ENCODE measurements around the gene ATG10. TPM values are rescaled to one million over a fixed set of nuclear protein-coding genes. Genes with fewer than 3 reads are reported as not detected.

The ATG10 gene
- total and polyA plus RNA-seq, 2 of the 8 experiments (the other 6 are each of a cell fraction or from before 2014, with no cell fraction given): 3.7 to 8.8 TPM

- no peak for TF ChIP-seq POLR2A (IDR thresholded peaks at IDR 0.05; ENCODE audit: control extremely low read depth in 1 of 2, low read depth in 2 of 2, low read length in 2 of 2)
- TF ChIP-seq, protein P1, sequence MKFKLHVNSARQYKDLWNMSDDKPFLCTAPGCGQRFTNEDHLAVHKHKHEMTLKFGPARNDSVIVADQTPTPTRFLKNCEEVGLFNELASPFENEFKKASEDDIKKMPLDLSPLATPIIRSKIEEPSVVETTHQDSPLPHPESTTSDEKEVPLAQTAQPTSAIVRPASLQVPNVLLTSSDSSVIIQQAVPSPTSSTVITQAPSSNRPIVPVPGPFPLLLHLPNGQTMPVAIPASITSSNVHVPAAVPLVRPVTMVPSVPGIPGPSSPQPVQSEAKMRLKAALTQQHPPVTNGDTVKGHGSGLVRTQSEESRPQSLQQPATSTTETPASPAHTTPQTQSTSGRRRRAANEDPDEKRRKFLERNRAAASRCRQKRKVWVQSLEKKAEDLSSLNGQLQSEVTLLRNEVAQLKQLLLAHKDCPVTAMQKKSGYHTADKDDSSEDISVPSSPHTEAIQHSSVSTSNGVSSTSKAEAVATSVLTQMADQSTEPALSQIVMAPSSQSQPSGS (IDR thresholded peaks at IDR 0.05; ENCODE audit: low read length): no peak
- no peak for TF ChIP-seq CTBP2 (IDR thresholded peaks at IDR 0.05; ENCODE audit: borderline replicate concordance, insufficient read depth, insufficient read length, low read length)
- TF ChIP-seq, protein P2, sequence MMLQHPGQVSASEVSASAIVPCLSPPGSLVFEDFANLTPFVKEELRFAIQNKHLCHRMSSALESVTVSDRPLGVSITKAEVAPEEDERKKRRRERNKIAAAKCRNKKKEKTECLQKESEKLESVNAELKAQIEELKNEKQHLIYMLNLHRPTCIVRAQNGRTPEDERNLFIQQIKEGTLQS (IDR thresholded peaks at IDR 0.05; ENCODE audit: insufficient read depth, low read depth, low read length): no peak
Observed at GRCh38 chr5:82046276-82046647, 74.4 kb downstream of the ATG10 start (continued).

All from H1 (cell line).